IPS-18a (cell line): ENCODE data around the gene PF4V1.
"Not testable (repeated sequence)": the region's sequence is repeated elsewhere in the genome, so short reads cannot be mapped to it uniquely, and the experiment has no call there.

Experiments
- H3K27ac ChIP-seq: one replicate; pipeline ENCODE4 v1.5.1; 2013; ENCODE audit warnings: low read length
- H3K27me3 ChIP-seq: one replicate; pipeline ENCODE4 v1.6.1; 2013; ENCODE audit warnings: mild to moderate bottlenecking, low read length; ENCODE audit not compliant: control insufficient read depth, insufficient read depth
- H3K36me3 ChIP-seq: one replicate; pipeline ENCODE4 v1.6.1; 2013; ENCODE audit warnings: low read depth, low read length; ENCODE audit not compliant: control insufficient read depth
- H3K4me1 ChIP-seq: one replicate; pipeline ENCODE4 v1.6.1; 2013; ENCODE audit warnings: low read depth, low read length; ENCODE audit not compliant: control insufficient read depth
- H3K4me3 ChIP-seq: one replicate; pipeline ENCODE4 v1.5.1; 2013; ENCODE audit warnings: low read length
- H3K9ac ChIP-seq: one replicate; pipeline ENCODE4 v1.6.1; 2013; ENCODE audit warnings: mild to moderate bottlenecking, low read length, moderate library complexity
- H3K9me3 ChIP-seq: one replicate; pipeline ENCODE4 v1.6.1; 2013; ENCODE audit warnings: low read depth, low read length; ENCODE audit not compliant: control insufficient read depth

PF4V1 gene

DNA sequence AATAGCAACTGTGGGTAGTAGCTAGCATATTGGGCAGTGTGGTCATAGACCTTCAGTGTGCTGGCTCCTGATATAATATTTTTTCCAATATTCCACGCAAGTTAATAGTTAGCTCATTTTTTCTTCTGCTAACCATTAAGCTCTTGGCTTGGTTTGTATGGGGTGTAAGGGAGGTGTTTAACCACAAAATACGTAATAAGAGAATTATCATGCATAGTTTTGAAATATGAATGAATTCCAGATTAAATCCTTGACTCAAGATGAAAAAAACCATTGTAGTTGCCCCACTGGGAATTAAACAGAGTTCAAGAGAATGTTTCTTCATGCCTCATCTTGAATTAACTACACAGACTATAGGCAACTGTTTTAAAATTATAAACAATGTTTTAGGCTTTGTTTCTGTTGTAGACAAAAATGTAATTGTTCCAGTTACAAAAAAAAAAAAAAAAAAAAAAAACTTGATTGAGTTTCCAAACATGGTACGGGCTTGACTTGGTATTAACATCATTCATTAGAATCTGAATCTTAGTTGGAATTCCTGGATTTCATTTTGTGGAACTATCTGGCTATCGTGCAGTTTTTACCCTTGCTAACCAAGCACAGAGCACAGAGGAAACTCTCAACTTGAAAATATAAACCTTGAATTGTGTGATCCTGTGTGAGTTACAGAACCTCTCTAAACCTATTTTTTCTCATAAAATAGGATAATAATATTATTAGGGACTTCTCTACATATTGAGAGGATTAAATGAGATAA is 44.5 kb downstream of the PF4V1 start:
- no peak overlapping the region for H3K27ac ChIP-seq
- no peak overlapping the region for H3K4me3 ChIP-seq
- no peaks in the 10 kb centered on the region for H3K9me3 ChIP-seq
- no peaks in the 10 kb centered on the region for H3K27me3 ChIP-seq
- H3K9ac ChIP-seq, result no peak overlapping the region
- H3K4me1 ChIP-seq, result no peaks in the 10 kb centered on the region
- no peaks in the 10 kb centered on the region for H3K36me3 ChIP-seq

DNA sequence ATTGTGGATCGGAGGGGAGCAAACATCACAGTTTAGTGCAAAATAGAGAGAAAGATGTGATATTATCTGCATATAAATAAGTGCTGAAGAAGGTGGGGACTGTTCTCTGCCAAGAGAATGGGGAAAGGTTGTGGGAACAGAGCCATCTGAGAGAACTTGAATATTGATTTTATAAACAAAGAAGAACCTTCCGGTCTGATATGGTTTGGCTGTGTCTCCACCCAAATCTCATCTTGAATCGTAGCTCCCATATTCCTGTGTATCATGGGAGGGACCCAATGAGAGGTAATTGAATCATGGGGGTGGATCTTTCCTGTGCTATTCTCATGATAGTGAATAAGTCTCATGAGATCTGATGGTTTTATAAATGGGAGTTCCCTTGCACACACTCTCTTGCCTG is 46.2 kb downstream of the PF4V1 start:
- H3K36me3 ChIP-seq, H3K9ac ChIP-seq, H3K27ac ChIP-seq, H3K4me1 ChIP-seq, H3K4me3 ChIP-seq, H3K9me3 ChIP-seq, H3K27me3 ChIP-seq: not testable (repeated sequence)

DNA sequence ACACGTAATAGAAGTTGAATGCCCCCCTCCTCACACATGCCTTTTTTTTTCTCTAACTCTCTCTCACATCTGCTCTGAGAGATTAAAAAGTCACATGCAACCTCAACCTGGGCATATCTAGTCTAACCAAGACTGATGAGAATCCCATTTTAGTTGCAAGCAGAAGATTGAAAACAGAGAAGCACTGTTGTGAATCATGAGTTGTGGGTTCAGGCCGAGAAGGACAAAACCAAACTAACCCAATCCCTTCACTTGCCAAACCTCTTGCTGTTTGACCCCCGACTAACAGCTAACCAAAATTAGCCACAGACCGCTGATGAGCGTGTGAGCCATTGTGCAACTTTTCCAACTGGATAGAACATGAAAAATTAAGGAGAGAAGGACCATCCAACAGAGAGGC is 47.9 kb downstream of the PF4V1 start:
- Histone ChIP-seq H3K4me3 (no peak overlapping the region), H3K27ac (no peak overlapping the region), H3K36me3 (no peaks in the 10 kb centered on the region), H3K4me1 (no peaks in the 10 kb centered on the region), H3K9me3 (no peaks in the 10 kb centered on the region), H3K27me3 (no peaks in the 10 kb centered on the region), H3K9ac (no peak overlapping the region)

DNA sequence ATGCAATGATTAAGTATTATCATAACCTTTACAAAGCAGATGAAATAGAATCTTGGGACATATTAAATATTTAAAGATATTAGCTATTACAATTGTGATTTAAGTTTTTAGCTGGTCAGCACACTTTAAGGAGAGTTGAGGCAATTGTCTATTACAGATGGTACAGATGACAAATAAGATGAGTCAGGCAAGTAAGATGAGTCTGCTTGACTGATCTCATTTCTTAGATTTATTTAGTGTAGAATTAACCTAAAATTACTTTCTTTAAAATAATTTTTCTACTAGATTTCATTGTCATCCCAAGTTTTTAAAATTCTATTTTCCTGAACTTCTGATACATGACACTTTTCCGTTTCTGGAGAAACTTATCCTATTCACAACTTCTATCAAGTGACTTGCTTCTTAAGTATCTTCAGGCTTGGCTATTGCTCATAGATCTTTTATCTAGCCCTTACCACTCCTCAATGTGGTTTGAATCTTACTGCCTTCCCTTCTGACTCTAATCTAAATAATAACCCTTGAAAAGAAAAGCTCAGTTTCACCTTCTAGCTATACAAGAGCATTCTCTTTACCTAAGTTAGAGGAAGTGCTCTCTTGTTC is 49.0 kb downstream of the PF4V1 start:
- Histone ChIP-seq H3K4me1 (no peaks in the 10 kb centered on the region), H3K27ac (no peak overlapping the region), H3K9ac (no peak overlapping the region), H3K4me3 (no peak overlapping the region), H3K9me3 (no peaks in the 10 kb centered on the region), H3K36me3 (no peaks in the 10 kb centered on the region), H3K27me3 (no peaks in the 10 kb centered on the region)

DNA sequence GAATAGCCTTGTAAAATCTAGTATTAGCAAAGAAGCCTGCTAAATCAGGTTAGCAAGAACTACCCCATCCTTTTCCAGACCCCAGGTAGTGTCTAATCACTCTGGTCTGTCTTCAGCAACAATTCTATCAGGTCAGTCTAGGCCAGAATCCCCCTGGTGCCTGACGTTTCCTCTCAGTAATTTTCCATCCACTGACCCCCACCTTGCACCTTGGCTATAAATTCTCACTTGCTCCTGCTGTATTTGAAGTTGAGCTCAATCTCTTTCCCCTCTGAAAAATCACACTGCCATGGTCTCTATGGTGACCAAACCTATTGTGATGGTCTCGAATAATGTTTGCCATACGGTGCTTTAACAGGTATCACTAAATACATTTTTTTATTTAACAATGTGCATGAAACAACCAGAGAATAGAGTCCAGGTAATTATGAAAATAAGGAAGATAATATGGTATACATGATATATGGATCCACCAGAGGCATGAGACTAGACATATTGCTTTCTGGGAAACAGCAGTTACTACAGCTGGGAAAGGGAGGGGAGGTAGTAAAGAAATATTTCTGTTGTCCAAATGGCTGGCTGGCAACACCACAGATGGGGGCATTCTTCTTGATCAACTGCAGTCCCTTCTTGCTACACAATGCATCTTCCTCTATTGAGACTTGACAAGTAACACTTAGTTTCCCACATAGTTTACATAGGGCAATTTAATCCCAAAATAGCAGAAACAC is 49.9 kb downstream of the PF4V1 start:
- no peak overlapping the region for H3K27ac ChIP-seq
- no peaks in the 10 kb centered on the region for H3K9me3 ChIP-seq
- no peak overlapping the region for H3K9ac ChIP-seq
- H3K36me3 ChIP-seq, result no peaks in the 10 kb centered on the region
- no peak overlapping the region for H3K4me3 ChIP-seq
- no peaks in the 10 kb centered on the region for H3K27me3 ChIP-seq
- H3K4me1 ChIP-seq, result no peaks in the 10 kb centered on the region
